COR-L47 (cell line): ENCODE data around the gene EPS8L3.
"Not testable (repeated sequence)": the region's sequence is repeated elsewhere in the genome, so short reads cannot be mapped to it uniquely, and the experiment has no call there.

Experiments
- DNase-seq: peaks from one replicate; lab custom pipeline; 2025; lab: John Stamatoyannopoulos, UW

EPS8L3 gene

GRCh38 chr1:109708949-109709348, 54.8 kb downstream of the EPS8L3 start:
- DNase-seq: not testable (repeated sequence)

- DNase-seq: no peak
Observed at GRCh38 chr1:109705411-109705810, 58.3 kb downstream of the EPS8L3 start.

GRCh38 chr1:109704173-109704572, 59.5 kb downstream of the EPS8L3 start:
- DNase-seq: no peak

- not testable (repeated sequence) for DNase-seq
Observed at GRCh38 chr1:109702940-109703339, 60.8 kb downstream of the EPS8L3 start.
